Testis (tissue), 2 donors: ENCODE results near the gene WAPL.

Source experiments
- POLR2A ChIP-seq: fragments of 450-650 bp; IDR thresholded peaks from one replicate; pipeline ENCODE4 v1.6.1; 2017; ENCODE audit warnings: antibody characterized with exemption, mild to moderate bottlenecking, moderate library complexity
- TF ChIP-seq, protein P1 (sequence below), 3 experiments: fragments of 450-650 bp in 2 of 3; fragments of 200-600 bp in 1 of 3; sonication (generic) in 1 of 3; IDR thresholded peaks; one replicate each; pipeline ENCODE4 v1.5.1; 2016 to 2019; ENCODE audit warnings: antibody characterized with exemption in 3 of 3, mild to moderate bottlenecking in 2 of 3, moderate library complexity in 1 of 3

DNA sequence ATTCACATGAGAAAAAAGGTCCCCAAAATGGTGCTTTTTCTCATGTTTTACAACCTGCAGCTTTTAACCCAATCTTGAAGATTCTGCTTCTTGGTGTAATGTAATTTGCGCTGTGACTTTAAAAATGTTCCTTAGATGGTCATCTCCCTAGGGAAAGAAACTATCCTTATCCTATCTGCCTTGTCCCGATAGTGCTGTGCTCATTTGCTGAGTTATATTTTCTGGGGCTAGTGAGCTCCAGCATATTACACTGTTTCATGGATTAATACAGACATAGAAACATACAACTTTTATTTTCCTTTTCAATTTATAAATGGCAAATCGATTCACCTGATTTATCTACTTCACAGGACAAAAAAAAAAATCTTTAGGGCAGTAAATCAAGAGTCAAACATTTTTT lies 2.8 kb downstream of the WAPL start:
- TF ChIP-seq, protein P1, sequence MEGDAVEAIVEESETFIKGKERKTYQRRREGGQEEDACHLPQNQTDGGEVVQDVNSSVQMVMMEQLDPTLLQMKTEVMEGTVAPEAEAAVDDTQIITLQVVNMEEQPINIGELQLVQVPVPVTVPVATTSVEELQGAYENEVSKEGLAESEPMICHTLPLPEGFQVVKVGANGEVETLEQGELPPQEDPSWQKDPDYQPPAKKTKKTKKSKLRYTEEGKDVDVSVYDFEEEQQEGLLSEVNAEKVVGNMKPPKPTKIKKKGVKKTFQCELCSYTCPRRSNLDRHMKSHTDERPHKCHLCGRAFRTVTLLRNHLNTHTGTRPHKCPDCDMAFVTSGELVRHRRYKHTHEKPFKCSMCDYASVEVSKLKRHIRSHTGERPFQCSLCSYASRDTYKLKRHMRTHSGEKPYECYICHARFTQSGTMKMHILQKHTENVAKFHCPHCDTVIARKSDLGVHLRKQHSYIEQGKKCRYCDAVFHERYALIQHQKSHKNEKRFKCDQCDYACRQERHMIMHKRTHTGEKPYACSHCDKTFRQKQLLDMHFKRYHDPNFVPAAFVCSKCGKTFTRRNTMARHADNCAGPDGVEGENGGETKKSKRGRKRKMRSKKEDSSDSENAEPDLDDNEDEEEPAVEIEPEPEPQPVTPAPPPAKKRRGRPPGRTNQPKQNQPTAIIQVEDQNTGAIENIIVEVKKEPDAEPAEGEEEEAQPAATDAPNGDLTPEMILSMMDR (IDR thresholded peaks at IDR 0.05): no peak
- TF ChIP-seq POLR2A: no peak
